GM12892 (cell line): Measurements from ENCODE around the gene RPGRIP1L.
"Not testable (repeated sequence)": the region's sequence is repeated elsewhere in the genome, so short reads cannot be mapped to it uniquely, and the experiment has no call there.

Source experiments
- DNase-seq: peaks from one replicate; pipeline ENCODE4 v3.0.0; 2011; ENCODE audit not compliant: insufficient read length
- FAIRE-seq: peaks from 2 replicates; lab custom pipeline; 2011; peaks lifted over from hg19 to GRCh38; lab: Jason Lieb, UNC
- POLR2A ChIP-seq: IDR thresholded peaks from 2 replicates; pipeline ENCODE4 v1.6.1; 2011; ENCODE audit warnings: low read depth, low read length, control low read depth
- POLR2AphosphoS5 ChIP-seq: IDR thresholded peaks from 2 replicates; pipeline ENCODE4 v1.6.1; 2011; ENCODE audit warnings: low read depth, low read length, control low read depth
- TAF1 ChIP-seq: IDR thresholded peaks from 2 replicates; pipeline ENCODE4 v1.6.1; 2011; ENCODE audit warnings: low read depth, mild to moderate bottlenecking, control low read depth, low read length, borderline replicate concordance

The RPGRIP1L gene

DNA sequence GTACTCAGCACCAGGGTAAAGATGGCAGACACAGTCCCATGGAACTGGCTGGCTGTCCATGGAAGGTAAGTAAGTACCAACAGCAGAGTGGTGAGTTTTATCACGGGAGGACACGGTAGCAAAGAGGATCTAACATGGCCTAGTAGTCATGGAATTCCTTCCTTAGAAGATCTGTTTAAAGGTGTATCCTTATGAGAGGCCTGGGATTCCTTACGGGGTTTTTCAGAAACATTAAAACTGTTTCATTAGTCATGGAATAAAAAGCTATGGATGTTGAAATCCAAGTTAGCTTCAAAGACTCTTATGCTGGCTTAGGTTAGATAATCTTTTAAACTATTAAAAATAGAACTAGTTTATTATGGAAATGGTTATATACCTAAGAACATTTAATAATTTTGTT is 7.7 kb upstream of the RPGRIP1L start:
- TF ChIP-seq POLR2A (no peak), POLR2AphosphoS5 (no peak), TAF1 (no peak)
- no peak for DNase-seq
- FAIRE-seq: no peak

DNA sequence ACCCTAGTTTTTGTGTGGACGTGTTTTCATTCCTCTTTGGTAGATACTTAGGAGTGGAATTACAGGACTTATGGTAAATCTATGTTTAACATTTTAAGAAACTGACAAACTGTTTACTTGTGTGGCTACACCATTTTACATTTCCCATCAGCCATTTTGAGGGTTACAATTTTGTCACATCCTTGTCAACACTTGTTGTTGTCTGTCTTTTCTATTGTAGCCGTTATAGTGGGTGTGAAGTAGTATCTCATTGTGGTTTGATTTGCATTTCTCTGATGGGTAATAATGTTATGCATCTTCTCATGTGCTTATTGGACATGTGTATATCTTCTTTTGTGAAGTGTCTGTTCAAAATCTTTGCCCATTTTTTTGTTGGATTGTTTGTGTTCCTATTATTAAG is 4.8 kb upstream of the RPGRIP1L start:
- no peak for TF ChIP-seq TAF1
- TF ChIP-seq POLR2A: no peak
- TF ChIP-seq POLR2AphosphoS5: no peak
- FAIRE-seq (no peak), DNase-seq (no peak)

DNA sequence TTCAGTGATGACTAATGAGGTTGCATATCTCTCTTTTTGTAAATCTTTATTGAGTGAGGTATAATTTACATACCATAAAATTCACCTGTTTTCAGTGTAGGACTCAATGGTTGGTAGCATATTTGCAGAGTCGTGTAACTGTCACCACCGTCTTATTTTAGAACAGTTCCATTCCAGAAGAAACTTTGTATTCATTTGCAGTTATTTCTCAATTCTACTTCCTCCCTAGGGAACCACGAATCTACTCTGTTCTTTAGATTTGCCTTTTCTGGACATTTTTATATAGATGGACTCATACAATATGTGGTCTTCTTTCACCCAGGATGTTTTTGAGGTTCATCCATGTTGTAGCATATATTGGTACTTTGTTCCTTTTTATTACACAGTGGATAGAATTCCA is 4.0 kb upstream of the RPGRIP1L start:
- FAIRE-seq: no peak
- TF ChIP-seq POLR2AphosphoS5 (no peak), TAF1 (no peak), POLR2A (no peak)

DNA sequence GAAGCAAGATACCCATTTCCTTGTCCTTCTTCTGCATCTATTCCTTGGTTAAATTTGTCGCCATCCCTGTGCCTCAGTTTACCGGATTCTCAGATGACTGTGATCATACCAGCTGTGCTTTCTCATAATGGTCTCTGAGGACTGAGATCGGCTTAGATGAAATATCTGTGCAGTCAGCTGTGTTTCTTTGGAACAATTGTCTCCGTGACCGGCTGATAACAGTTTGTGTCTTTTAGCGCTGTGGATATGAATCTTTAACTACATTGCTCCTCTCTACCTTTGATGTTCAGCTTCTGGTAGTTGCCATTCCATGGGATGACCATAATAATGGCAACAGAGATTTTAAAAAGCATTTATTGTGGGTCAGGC is 770 bp upstream of the RPGRIP1L start:
- TF ChIP-seq POLR2AphosphoS5: no peak
- no peak for TF ChIP-seq TAF1
- TF ChIP-seq POLR2A: no peak
- no peak for FAIRE-seq
- no peak for DNase-seq

More for the DNA sequence above, 4.0 kb upstream of the RPGRIP1L start:
- no peak for DNase-seq

DNA sequence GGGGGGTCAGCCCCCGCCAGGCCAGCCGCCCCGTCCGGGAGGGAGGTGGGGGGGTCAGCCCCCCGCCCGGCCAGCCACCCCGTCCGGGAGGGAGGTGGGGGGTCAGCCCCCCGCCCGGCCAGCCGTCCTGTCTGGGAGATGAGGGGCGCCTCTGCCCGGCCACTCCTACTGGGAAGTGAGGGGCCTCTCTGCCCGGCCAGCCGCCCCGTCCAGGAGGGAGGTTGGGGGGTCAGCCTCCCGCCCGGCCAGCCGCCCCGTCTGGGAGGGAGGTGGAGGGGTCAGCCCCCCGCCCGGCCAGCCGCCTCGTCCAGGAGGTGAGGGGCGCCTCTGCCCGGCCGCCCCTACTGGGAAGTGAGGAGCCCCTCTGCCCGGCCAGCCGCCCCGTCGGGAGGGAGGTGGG is 5.4 kb downstream of the RPGRIP1L start:
- DNase-seq, FAIRE-seq: not testable (repeated sequence)

DNA sequence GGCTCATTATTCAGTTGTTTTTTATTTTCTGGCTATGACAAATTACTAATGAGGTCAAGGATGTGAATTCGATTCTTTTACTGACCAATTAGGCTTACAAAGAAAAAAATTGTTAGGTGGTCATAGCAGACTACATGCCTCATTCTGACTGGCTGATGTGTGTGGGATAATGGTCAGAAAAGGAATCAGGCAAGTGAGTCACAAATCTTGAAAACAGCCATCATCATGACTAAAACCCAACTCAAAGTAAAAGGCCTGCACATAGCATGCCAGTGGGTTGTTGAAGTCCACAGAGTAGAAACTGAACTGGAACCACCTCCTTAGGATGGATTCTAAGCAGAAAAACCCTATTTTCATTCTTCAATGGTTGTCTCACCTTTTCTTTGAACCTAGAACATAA is 8.6 kb downstream of the RPGRIP1L start:
- FAIRE-seq: peak; percentile 33
- no peak for TF ChIP-seq POLR2AphosphoS5
- no peak for TF ChIP-seq POLR2A
- no peak for DNase-seq

DNA sequence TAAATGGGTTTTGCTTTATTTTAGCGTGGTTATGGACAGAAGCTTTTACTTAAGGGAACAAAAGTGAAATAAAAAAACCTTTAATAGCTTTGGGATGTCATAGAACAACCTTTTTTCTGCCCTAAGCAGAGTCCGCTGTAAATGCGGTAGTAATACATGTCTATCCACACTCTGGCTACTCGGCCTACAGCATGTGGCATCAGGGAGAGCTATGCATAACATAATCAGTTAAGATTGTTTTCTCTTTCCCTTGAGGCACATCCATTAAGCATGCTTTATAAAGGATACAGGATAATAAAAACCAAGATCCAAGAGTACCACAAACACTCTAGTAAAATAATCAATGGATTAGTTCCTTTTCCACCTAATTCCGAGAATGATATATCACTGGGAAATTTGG is 10.3 kb downstream of the RPGRIP1L start:
- DNase-seq (no peak), FAIRE-seq (no peak)
- TF ChIP-seq TAF1 (no peak), POLR2AphosphoS5 (no peak), POLR2A (no peak)

DNA sequence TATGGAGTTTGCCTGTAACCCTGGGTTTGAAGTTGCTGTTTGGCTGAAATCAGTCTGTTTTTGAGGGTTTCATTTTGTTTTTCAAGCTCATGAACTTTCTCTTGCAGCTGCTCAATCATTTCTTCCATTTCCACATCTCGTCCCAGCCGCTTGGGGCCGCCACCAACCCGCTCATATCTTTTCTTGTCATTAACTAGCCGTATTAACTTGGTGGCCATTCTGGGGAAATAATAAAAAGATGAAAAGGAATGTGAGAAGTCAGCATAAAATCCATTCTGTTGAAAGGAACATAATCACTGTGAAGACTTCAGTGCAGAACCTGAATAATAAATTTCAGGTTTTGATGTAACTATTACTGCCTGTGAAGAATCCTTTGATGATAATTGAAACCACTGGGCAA is 11.5 kb downstream of the RPGRIP1L start:
- TF ChIP-seq POLR2A: no peak
- no peak for TF ChIP-seq TAF1
- no peak for TF ChIP-seq POLR2AphosphoS5
- FAIRE-seq: peak; percentile 36
- DNase-seq: no peak

DNA sequence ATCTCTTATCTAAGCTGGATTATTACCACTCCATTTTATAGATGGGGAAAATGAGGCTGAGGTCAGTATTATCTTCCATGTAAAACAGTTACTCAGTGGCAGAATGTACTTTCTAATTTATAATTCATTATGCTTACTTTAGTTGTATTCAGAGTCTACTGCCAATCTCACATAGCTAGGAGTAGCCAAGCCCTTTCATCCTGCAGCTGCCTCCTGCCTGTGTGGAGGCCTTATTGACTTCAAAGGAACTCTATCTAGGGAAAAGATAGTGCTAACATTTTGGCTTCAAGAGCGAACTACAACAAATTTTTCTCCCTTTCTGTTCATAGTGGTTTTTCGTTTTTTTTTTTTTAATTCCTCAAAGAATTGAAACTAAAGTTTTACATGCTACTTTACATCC is 12.9 kb downstream of the RPGRIP1L start:
- TF ChIP-seq POLR2A: no peak
- no peak for TF ChIP-seq TAF1
- TF ChIP-seq POLR2AphosphoS5: no peak
- FAIRE-seq (no peak), DNase-seq (no peak)

DNA sequence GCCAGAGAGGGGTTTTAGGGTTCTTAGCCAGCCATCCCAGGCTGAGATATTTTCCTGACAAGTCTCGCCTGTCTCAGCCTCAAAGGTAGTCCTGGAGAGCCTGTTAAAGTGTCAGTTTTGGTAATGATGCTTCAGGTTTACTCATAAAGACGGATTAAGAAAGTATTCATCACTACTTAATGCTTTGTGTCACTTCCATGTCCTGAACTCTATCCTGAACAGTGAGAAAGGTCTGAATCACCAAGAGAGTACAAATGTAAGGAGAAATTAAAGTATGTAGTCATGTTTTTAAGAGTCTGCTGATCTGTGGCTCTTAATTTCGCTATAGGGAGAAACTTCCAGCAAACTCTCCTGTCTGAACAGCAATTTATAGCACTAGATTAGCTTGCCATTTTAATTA is 14.0 kb downstream of the RPGRIP1L start:
- TF ChIP-seq POLR2A (no peak), TAF1 (no peak), POLR2AphosphoS5 (no peak)
- peak; percentile 42 for FAIRE-seq
- DNase-seq: no peak

DNA sequence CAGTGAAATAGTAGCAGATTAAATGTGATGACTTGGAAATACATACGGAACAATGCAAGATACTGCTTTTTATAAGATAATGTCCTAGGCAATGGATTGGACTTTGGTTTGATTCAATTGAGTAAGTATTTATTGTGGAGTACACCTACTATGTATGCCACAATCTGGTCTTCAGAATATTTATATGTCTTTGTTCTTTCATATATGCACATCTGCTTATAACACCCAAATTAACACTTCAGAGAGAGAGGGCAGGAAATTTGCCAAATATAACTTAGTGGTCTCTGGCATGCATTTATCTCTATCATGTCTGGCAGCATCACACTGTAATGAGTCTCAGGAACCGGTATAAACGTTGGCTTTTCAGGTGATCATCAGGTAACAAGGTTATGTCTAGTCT is 16.9 kb downstream of the RPGRIP1L start:
- FAIRE-seq (no peak), DNase-seq (no peak)
- TF ChIP-seq POLR2A (no peak), TAF1 (no peak), POLR2AphosphoS5 (no peak)

DNA sequence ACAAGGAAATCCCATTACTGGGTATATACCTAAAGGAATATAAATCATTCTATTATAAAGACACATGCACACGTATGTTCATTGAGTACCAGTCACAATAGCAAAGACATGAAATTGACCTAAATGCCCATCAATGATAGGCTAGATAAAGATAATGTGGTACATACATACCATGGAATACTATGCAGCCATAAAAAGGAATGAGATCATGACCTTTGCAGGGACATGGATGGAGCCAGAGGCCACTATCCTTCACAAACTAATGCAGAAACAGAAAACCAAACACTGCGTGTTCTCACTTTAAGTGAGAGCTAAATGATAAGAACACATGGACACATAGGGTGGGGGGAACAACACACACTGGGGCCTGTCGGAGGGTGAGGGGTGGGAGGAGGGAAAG is 18.3 kb downstream of the RPGRIP1L start:
- DNase-seq, FAIRE-seq: not testable (repeated sequence)

DNA sequence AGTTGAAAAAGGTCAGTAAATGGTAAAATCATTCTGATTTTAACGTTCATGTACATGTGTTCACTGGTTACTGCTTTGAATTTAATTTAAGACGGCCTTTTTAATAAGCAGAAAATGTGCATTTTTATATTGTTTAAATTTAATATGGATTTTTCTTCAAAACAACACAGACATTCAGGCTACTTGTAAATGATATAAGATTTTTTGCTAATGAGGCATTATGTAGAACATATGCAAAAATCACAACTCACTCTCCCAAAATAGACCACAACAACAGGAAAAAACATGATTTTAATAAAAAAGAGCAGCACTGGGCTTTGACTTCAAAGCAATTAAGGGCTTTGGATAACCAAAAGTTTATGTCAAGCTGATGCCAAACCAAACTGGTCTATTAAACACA is 22.3 kb downstream of the RPGRIP1L start:
- DNase-seq (no peak), FAIRE-seq (no peak)
- TF ChIP-seq POLR2A: no peak
- no peak for TF ChIP-seq TAF1
- no peak for TF ChIP-seq POLR2AphosphoS5

DNA sequence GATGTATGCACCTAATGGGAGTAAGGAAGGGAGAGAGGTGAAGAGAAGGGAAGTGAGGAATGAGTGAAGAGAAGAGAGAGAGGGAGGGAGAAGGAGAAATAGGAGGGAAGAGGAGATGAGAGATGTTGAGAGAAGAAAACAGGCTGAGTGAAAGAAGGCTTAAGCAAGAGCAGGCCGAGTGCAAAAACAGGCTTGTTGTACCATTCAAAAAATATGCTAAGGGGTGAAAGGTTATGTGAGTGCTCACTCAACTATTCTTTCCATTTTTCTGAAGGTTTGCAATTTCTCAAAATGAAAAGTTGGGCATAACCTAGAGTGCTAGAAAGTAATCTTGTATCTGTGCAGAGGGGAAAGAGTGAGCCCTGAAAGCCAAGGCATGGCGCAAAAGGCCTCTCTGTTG is 22.9 kb downstream of the RPGRIP1L start:
- TF ChIP-seq TAF1: no peak
- no peak for DNase-seq
- FAIRE-seq: no peak
